Stimulated activated CD4-positive, alpha-beta T cell treated with anti-CD3 and anti-CD28 coated beads, Interleukin-12 subunit alpha, Interleukin-12 subunit beta, amount 100 ng/mL, for 48 hours (primary cell): ENCODE results near the gene LSP1.

Experiments used
- DNase-seq, 3 donors: peaks; one replicate each; pipeline ENCODE4 v3.0.0-alpha.2; 2020; ENCODE audit warnings: low read depth in 2 of 3, low spot score in 1 of 3

Gene LSP1

DNA sequence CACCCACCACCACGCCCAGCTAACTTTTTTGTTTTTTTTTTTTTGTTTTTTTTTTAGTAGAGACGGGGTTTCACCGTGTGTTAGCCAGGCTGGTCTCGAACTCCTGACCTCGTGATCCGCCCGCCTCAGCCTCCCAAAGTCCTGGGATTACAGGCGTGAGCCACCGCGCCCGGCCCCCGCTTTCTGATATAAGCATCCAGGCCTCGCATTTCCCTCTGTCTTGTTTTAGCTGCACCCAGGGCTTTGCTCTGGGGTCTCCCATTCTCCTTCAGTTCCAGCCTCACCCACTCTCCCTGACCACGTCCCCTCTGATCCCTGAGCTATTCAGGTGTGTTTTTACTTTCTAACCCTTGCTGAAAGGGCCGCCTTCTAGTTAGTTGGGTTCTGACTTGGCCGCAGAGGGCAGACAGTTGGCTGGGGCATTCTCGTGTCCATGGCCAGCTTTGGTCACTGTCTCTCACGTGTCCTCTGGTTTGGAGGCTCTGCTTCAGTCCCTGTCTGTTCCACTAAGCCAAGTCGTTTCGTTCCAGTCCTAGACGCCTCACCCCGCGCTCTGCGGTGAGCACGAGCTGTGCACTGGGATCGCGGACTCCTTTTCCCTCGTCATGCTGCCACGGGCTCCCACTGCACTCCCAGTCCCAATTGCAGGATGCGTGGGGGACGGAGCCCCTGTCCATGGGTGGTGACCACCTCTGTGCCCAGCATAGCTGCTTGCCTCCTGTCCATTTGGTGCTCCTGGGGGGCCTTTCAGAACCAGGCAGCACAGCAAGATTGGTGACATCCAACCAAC is 60.6 kb downstream of the LSP1 start:
- DNase-seq, result no peak

DNA sequence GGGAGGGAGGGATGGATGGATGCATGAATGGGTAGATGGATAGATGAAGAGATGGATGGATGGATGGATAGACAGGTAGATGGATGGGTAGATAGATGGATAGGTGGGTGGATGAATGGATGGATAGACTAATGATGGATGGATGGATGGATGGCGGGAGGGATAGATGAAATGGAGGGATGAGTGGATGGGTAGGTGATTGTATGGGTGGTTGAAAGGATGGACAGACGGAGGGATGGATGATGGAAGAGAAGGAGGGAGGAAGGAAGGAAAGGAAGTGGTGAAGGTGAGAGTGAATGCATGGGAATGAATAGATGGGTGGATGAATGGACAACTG is 62.9 kb downstream of the LSP1 start:
- no peak for DNase-seq

DNA sequence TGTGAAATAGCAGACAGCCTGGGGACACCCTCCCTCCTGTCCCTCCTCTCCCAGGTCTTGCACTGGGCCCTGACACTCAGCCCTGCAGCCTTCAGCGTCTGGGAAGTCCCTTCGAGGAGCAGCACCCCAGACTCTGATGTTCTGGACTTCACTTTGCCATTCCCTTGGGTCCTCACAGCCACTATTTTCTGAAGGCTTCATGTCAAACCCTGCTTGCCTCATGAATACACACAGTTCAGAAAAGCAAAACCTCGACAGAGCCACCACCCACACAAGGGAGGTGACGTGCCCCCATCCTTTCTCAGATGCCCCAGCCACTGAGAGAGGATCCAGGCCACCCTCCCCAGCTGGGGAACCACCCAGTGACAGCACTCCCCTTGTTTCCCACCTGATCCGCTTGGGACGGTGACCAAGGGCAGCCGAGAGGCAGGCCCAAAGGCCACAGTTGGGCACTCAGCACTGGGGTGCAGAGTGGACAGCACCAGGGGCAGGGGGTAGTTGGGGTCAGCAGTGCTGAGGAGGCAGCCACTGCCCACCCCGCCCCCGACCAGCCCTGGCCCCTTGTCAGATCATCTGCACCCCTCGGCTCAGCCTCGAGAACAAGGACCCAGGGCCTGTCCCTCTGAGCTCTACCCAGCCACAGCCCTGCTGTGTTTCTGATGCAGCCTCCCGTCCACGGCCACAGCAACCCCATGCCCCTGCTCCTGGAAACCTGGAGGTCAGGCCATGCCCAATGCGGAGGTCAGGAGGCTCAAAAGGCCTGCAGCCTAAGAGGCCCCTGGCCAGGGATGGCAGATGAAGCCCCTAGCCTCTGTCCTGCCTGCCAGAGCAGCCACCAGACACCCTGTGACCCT is 63.5 kb downstream of the LSP1 start:
- no peak for DNase-seq

DNA sequence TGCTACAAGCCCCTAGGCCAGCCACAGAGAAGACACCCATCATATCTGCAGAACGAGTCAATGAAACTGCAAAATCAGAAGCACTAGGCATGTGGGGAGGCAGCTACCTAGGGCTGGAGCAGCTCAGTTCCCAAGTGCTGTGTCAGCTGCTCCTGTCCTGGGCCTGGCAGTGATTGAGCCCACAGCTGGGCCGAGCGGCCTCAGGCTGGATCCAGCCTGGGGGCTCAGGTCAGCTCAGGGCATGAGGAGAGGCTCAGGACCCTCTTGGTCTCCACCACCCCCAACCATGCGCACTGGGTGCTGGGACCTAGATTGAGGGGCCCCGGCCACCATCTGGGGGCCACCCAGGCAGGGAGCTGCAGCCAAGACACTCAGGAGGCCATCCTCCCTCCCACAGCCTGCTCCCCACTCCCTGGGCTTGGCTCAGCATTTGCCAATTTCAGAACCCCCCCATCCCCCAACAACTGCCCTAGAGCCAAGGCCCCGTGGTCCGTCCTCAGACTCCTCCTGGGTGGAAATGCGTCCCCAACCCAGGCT is 64.2 kb downstream of the LSP1 start:
- DNase-seq, result no peak

DNA sequence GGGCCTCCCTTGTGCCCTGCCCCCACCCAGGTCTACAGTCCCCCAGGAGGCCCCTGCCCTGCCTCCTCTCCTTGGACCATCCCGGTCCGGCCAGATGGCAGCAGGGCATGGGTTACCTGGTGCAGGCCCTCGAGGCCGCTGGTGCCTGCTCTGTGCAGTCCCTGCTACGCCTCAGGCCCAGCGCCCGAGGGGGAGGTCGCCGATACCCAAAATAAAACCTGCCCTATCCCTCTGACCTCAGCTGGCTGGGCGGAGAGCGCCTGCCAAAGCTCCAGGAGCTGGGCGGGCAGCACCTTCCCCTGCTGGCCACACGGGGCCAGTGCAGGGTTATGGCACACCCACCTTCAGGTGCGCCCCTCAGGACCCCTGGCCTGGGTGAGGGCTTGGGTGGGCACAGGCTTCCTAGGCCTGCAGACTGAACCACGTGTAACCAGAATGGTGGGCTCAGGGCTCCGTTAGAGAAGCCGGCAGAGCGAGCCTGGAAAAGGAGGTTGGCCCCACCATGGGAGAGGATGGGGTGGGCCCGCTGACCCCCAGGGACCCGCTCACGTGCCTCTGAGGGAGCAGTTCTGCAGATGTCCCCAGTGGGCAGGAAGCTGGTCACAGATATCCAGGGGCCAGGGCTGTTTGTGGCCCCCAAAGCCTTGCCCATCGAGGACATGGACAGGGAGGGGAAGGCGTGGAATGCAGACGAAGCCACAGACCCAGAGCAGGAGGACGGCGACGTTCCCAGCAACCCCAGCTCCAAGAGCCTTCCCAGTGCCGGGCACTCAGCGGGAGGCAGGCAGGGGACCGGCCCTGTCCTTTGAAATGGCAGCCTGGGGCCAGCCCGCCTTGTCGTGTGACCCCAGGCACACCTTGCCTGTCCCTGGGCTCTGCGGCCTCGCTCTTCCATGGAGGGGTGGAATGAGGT is 64.9 kb downstream of the LSP1 start:
- no peak for DNase-seq

DNA sequence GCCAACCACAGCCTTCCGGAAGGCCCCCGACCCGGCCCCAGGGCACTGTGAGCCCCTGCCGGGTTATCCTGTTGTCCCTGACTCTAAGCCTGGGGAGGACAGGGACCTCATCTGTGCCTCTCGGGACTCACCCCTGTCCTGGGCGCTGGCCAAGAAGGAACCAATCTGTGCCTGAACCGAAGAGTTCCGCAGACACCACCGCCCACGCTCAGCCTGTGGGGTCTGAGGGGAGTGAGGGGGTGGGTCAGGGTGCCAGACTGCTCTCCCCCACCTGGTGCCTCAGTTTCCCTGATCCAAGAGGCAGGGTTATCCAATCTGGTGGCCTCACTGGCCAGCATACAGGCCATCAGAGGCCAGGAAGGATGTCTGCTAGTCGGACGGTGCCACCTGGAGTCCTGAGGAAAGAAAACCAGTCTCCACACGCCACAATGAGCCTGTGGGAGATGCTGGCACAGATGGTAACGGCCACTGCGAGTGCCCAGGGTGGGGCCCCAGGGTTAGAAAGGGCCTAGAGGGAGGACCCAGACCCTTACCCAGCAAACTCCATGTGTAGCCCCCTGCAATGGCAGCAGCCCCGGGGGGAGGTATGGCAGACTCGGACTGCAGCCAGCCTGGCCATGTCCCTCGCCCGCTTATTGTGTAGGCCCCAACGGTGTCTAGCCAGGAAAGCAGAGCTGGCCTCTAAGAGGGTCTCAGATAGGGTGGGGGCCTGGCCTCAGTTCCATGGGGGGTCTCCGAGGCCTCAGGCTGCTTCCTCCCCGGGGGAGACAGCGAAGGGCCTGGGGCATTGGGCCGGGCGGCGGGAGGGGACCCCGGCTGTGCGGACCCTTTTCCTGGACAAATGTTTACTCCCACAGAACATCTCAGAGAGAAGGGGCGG is 65.8 kb downstream of the LSP1 start:
- no peak for DNase-seq

DNA sequence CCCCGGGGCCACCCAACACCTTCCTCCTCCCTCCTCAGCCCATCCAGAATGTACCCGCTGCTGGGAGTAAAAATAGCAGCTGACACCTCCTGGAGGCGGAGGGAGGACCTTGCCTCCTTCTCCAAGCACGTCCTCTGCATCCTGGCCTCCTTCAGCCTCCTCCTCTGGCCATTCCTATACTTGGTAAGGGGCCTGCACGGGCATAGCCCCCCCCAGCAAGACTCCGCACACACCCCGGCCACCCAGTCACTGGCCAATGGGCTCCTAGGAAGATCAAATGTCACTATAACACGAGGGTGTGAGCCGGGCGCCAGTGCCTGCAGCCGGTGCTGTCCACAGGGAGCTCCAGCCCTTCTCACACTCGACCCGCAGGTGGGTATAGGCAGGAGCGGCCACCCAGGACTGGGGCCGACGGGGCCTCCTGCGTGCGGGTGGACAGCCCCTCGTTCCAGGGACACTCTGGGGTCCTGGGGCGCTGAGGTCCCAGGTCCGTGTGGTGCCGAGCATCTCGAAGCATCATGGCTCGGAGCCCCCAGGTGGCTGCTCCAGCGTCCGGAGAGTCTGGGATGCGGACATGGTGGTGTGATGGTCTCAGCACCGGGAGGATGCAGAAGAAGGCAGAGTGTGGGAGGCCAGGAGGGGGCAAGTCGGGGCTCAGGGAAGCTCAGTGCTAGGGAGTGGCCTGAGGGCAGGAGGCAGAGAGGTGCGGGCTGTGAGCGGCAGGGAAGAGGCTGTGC is 66.7 kb downstream of the LSP1 start, which contains the start of gene TNNT3:
Gene TNNT3 (plus strand): TSS at position 313 of the 737 bp plus-strand sequence. CDS start 3,172 bp downstream, outside the sequence.
- no peak for DNase-seq

DNA sequence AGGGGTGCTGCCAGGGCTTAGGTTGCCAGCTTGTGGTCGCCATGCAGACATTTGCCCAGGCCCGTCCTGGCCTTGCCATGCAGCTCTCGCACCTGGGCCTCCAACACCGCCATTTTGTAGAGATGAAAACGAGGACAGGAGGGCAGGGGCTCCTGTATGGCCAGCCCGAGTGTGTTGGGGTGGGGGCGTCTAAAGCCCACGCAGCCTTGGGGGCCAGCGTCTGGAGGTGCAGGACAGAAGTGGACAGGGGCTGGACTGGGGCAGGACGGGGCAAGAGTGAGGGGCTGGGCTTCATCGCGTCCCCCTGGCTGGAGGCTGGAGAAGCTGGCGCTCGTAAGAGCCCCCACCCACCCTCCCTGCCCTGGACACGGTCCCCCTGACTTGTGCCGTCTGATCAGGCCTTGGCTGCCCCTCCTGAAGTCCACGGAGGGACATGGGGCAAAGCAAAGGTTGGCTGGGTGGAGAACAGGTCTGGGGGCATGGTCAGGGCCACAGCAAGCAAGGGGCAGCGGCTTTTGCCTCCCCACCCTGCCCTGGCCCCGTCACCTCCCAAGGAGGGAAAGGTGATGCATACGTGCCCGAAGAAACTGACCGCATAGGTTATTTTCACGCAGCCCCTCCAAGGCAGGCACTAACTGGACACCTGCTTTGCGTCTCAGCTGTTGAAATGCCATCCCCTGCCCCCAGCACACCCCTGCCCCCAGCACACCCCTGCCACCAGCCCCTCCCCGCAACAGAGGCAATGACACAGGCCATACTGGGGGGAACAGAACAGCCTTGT is 67.4 kb downstream of the LSP1 start:
- no peak for DNase-seq

DNA sequence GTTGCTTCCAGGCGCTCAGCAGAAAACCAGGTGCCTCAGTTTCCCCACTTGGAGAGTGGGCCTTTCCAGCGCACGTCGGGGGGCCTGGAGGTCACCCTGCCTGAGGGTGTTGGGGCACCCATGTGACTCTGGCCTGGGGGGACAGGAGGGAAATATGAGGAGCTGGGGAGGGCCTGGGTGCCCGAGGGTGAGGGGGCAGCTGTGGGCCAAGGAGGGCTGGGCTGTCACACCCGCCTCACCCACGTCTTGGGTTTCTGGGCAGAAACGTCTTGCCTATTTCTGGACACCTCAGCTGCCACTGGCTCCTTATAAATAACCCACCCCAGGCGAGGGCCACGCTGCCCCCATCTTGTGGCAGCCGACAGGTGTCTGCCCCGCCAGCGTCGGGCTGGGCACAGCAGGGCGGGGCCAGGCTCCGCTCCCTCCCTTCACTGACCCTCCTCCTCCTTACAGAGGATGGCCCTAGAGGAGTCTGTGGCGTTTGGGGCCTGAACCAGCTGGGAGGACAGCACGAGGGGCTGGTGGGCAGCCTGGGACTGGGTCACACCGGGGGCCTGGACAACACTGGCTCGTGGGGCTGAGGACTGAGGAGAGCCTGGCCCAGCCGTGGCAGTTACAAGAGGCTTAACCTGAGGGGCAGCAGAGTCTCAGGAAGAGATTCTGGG is 68.2 kb downstream of the LSP1 start:
- DNase-seq, result no peak

DNA sequence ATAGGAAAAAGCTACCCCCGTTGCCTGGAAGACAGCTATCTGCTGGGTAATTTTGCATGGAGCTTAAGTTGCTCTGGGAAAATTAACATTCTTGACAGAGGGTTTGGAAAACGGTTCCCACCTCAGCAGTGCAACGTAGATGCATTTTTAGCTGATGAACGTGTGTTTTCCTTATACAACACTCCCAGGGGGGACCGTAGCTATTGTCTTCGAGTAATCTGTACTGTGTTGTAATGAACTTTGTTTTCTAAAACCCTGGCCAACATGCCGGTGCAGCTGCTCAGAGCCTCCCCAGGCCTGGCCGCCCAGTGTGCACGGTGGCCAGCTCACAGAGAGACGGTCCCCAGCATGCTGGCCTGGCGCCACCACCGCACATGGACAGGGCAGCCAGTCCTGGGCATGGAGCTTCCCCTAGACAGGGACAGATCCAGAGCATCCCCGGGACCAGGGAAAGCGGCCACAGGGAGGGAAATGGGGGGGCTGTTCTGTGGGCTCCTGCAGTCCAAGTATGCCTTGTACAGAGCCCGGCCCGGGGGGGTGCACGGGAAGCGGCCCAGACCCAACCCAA is 68.8 kb downstream of the LSP1 start:
- no peak for DNase-seq

DNA sequence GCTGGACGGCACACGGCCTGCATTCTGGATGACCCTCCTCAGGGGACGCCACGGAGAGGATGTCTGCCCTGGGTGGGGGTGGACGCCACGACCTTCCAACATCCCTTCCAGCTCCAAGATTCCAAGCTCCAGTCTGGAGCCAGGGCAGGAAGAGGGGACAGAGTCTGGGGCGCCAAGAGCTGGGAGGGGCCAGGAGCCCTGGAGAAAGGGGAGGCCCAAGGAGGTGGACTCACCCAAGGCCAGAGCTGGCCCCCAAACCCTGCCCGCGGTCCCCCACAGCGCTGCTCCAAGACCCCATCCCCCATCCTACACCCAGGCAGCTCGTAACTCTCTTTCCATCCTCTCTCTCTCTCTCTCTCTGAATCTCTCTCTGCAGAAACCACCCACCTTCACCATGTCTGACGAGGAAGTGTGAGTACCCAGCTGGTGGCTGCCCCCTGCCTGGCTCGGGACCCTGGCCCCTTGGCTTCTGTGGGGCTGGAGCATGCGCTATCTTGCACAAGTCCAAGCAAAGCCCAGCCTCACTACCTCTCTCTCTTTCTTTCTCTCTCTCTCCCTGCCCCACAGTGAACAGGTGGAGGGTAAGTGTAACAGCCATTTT is 69.7 kb downstream of the LSP1 start:
- no peak for DNase-seq

DNA sequence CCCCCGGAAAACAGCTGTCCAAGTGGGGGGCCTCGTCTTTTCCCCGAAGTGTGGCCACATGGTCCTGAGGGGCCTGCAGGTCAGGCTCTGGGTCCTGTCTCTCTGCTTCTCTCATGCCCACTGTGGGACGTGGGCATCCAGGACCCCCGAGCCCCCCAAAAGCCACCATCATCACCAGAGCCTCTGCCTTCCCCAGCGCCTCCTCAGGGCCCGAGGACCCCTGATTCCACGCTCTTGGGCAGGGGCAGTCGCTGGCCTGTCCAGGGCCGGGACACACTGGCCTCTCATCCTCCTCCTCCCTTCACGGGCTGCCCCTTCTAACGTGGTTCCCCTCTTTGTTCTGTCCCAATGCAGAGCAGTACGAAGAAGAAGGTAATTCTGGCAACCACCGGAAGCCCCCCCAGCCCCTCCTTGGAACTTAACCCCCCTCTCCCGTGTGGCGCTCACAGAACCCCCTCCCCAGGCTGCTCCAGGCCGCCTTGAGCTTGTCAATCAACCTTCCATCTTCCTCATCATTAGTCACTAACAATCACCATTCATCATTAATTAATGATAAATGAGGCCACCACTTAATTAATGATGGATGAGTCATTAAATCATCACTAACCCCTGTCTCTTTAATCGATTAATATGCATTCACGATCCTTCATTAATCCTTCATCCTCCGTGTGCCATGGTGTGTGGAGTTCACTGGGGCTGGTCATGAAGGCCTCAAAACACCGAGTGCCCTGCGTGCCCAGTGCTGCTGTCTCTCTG is 70.5 kb downstream of the LSP1 start:
- DNase-seq, result no peak

DNA sequence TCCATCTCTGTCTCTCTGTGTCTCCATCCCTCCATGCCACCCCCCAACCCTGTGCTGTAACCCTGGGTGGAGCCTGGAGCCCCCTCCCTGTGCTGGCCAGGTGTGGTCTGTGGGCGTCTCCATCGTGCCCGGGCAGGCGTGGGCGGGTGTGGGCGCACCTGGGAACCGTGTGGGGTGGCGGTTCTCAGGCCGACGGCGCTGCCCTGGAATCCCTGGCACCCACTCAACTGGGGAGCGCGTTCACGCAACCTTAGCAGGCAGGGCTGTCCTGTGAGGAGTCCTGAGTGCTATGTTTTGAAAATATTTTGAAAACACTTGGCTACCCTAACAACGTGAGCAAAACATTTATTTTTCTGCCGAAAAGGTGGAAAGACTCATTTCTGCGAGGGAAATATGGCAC is 71.3 kb downstream of the LSP1 start:
- DNase-seq, result no peak

DNA sequence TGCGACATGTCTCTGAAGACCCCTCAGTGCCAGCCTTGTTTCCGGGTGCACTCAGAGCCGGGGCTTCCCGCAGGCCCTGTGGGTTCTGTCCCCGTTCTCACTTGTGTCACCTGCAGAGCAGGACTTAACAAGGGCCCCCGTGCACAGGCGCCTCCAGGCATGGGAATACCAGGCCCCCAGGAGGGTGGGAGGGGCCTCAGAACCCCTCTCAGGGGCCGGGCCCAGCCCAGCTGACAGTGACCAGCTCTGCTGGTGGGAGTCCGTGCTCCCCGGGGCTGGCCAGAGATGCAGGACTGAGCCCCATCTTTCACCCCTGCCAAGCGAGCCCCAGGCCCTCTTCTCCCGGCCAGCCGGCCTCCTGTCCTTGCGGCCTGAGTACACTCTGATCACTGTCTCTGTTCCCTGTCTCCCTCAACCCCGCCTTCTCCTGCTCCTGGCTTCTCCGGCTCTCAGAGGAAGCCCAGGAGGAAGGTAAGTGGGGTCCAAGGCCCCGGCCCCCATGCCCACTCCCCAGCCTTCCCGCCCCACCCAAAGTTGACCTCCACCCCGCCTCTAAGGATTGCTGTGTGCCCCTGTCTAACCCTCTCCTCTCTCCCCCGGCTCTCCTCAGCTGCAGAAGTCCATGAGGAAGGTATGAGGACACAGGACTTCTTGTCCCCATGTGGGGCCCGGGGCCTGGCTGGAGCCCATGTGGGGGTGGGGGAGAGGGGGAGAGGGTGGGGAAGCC is 71.9 kb downstream of the LSP1 start:
- no peak for DNase-seq

DNA sequence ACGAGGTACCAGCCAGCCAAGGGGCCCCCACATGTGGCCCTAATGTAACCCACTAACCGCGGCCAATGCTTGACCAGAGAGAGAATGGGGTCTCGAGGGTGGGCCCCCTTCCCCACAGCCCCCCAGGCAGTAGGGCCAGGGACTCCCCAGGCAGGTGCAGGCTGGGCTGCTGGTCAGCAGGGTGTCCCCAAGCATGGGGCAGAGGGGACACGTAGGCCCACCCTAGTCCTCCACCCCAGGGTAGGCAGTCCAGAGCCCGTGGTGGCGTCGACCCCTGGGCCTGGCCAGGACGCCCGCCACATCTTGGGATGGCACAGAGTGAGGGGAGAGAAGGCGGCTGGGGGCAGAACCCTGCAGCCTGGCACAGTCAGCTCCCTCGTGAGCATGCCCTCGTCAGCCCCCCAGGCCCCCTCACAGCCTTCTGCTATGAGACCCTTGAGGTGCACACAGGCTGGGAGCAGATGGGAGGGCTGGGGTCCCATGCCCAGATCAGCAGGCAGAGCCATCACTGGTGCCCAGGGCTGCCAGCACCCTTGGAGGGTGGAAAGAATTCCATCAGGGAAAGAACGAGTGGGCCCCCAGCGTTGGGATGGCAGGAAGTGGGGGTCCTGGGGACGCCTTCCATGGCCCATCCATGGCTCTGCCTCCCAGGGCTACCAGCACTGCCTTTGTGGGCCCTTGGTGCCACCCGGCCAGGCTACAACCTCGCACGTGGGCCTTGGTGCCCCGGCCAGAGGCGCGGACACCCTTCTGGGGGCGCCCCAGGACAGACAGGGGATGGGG is 72.7 kb downstream of the LSP1 start:
- no peak for DNase-seq
